A673 (cell line): ENCODE measurements around the gene NUP155.

Source experiments
- CTCF ChIP-seq: fragments of 300-800, 200-600 bp; sonication (generic); conservative IDR thresholded peaks from 2 replicates; pipeline ENCODE4 v1.5.1; 2017; ENCODE audit warnings: low read depth, mild to moderate bottlenecking, antibody characterized with exemption, low read length, moderate library complexity, mixed read lengths
- EZH2 ChIP-seq: fragments of 200-600 bp; sonication (generic); IDR thresholded peaks from 2 replicates; pipeline ENCODE4 v1.6.1; 2017; ENCODE audit warnings: borderline replicate concordance, low read depth, mild to moderate bottlenecking, mixed read lengths, antibody characterized with exemption, low read length; ENCODE audit not compliant: poor library complexity, severe bottlenecking

DNA sequence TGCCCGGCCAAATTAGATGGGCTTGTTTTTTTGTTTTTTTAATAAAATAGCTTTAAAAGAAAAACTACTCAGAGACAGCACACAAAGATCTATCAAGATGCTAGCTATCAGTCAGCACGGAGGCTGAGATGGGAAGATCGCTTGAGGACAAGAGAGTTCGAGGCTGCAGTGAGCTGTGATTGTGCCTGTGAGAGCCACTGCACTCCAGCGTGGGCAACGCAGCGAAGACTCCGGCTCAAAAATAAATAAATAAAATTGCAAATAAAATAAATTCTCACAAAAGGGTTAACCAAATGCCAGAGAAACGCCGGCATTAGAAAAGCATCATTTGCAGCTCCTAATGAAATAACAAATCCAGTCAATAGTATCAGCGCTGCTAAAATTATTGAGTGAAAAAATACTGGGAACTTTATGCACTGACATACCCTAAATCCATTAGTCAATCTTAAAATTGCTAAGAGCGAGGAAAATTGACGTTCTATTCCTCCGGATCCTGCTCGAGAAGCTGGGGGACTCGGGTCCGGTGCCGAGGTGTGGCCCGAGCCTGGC is 122.4 kb downstream of the NUP155 start:
- TF ChIP-seq EZH2 (no peak), CTCF (no peak)
